Fibroblast of the aortic adventitia (primary cell): ENCODE data around the gene MKX. TPM values are rescaled to one million over a fixed set of nuclear protein-coding genes. Genes with fewer than 3 reads are reported as not detected.

Source experiments
- DNase-seq: peaks from one replicate; pipeline ENCODE4 v3.0.0-alpha.2; 2010; ENCODE audit warnings: low read depth
- H3K4me3 ChIP-seq: 2 replicates; pipeline ENCODE4 v1.5.1; 2011; ENCODE audit warnings: low read depth, mild to moderate bottlenecking, control low read depth, low read length, moderate library complexity
- total RNA-seq: library from RNA; depleted of rRNA; stranded (reverse); fragments of >200 nt; gene quantifications from 2 replicates; pipeline ENCODE4 v1.2.3, GENCODE V29; 2012; ENCODE audit warnings: low replicate concordance
- TF ChIP-seq, protein P1 (sequence below): IDR thresholded peaks from 2 replicates; pipeline ENCODE4 v1.5.1; 2011; ENCODE audit warnings: mild to moderate bottlenecking, low read length, control low read depth, inconsistent platforms; ENCODE audit not compliant: insufficient read depth

MKX gene
- total RNA-seq, 1 donor: 0.27 TPM

DNA sequence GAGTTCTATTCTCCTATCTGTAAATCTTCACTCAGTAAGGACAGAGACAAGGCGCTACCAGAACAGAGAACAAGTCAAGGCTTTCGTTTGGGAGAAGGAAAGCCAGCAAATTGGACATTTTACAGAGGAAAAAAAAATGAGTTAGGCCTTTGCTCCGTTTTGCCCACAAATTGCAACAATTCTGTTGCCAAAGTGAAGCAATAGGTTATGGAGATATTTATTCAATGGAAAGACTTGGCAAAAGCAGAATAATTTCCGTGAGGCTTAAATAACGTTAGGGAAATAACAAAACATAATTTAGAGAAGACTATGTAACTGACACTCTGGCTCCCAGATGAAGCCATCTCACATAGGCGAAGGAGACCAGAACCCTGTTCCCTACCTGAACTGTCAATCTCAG, 67.5 kb downstream of the MKX start:
- no peak for DNase-seq
- TF ChIP-seq, protein P1, sequence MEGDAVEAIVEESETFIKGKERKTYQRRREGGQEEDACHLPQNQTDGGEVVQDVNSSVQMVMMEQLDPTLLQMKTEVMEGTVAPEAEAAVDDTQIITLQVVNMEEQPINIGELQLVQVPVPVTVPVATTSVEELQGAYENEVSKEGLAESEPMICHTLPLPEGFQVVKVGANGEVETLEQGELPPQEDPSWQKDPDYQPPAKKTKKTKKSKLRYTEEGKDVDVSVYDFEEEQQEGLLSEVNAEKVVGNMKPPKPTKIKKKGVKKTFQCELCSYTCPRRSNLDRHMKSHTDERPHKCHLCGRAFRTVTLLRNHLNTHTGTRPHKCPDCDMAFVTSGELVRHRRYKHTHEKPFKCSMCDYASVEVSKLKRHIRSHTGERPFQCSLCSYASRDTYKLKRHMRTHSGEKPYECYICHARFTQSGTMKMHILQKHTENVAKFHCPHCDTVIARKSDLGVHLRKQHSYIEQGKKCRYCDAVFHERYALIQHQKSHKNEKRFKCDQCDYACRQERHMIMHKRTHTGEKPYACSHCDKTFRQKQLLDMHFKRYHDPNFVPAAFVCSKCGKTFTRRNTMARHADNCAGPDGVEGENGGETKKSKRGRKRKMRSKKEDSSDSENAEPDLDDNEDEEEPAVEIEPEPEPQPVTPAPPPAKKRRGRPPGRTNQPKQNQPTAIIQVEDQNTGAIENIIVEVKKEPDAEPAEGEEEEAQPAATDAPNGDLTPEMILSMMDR: no peak

DNA sequence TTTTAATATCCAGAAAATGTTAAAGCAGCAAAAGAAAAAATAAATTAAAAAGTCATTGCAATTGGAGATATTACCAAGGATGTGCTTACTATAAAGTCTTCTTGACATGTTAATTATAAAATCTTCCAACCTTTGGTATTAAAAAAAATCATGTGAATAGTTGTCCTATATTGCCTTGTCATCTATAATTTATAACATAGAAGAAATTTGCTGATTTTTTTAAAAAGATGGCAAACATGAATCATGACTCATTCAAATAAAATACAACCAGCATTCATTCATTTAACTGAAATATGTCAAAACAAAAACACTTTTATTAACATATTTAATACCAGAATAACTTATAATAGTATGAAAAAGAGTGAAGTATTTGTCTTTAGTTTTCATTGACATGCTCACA, 72.6 kb downstream of the MKX start:
- DNase-seq: no peak
- TF ChIP-seq, protein P1: no peak
- no peak overlapping the region for H3K4me3 ChIP-seq

More for the DNA sequence above, 67.5 kb downstream of the MKX start:
- H3K4me3 ChIP-seq: no peak overlapping the region

DNA sequence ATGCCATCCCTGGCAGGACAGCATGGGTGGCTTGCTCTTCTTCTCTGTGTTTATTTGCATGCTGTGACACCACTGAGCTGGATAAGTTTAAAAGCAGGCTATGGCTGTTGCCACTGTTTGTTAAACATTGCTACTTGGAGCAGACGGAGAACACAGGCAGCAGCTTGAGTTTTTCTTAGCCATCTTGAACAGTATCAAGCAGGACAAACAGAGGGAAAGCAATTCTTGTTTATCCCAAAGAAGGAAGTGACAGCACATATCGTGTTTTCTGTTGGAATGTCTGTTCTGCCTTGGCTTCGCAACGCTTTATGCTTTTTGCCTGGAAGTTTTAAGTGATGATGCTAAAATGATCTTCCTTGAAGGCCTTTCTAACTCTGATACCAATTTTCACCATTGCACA, 73.8 kb downstream of the MKX start:
- TF ChIP-seq, protein P1: no peak
- no peak for DNase-seq
- no peak overlapping the region for H3K4me3 ChIP-seq

DNA sequence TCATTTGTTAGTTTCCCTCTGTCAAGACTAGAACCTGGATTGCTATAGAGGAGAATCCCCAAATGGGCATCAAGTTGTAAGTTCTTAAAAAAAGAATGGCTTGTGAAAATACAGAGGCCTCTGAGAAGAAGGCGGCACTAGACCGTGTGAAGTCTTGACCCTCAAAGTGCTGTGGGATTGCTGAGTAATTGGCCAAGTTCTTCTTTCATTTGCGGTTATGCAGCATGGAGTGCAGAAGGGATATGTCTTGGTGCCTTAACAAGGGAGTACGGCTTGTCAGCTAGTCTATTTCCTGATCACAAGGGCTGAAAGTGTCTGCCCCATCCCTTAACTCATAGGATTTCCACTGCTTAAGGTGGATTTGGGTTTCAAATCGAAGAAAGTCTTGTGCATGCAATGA, 81.2 kb downstream of the MKX start:
- H3K4me3 ChIP-seq: no peak overlapping the region
- TF ChIP-seq, protein P1: no peak
- no peak for DNase-seq

DNA sequence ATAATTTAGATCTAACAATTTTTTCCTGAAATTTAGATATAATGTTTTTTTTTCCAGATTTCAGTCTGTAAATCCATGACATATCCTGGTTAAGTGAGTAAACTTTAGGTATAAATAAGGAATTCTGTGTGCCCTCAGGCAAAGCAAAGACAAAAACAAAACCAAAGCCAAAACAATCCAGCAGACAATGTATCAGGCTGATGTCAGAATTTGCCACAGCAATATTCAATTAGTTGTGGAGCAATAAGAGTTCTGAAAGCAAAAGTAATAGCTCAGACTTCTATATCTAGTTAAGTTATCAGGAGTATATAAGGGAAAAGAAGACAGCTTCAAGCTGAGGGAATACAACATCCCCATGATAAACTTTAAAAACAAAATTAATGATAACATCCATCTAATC, 82.0 kb downstream of the MKX start:
- TF ChIP-seq, protein P1: no peak
- H3K4me3 ChIP-seq: no peak overlapping the region
- no peak for DNase-seq

DNA sequence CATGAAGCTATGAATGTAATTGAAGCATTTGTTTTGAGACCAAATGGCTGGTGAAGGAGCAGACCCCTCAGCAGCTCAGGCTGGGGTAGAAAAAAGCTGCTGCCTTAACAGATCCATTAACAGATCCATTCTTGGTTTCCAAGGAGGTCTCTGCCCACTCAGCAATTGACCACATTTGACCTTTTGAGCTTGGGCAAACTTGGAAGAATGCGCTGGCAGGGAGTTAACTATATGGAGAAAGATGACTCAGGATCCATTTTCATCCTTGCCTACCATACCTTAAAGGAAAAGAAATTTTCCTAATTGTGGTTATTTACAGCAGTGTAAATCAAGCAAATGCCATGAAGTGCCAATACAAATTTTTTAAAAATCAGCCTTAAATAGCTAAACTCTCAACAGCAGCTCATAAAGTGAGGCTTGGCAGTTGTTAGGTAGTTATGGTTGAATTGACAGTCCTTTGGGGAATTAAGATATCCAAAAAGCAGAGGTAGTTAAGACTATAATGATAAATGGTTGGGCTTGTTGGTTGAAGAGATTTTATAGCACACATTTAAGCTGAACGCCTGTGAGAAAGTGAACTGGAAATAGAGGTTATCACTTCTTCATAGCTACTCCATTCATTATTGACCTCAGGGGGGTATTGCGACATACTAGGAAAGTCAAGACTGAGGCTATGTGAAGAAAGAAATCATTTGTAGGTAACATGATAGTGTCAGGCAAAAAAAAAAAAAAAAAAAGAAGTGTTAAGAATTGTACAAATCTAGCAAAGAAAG, 83.9 kb downstream of the MKX start:
- TF ChIP-seq, protein P1: no peak
- DNase-seq: no peak

DNA sequence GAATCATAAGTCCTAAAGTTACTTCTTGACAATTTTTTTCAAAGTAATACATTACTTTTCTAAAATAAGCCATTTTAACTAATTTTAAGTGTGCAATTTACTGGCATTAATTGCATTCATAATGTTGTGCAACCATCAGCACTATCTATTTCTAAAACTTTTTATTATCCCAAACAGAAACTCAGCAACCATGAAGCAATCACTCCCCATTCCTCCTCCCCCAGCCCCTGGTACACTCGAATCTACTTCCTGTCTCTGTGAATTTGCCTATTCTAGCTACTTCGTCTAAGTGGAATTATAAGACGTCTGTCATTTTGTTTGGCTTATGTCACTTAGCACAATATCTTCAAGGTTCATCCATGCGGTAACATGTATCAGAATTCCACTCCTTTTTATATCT, 84.9 kb downstream of the MKX start:
- H3K4me3 ChIP-seq: no peak overlapping the region
- no peak for DNase-seq
- TF ChIP-seq, protein P1: no peak

More for the DNA sequence above, 83.9 kb downstream of the MKX start:
- H3K4me3 ChIP-seq: no peak overlapping the region
